ENCODE data around the gene PGD. TPM values are rescaled to one million over a fixed set of nuclear protein-coding genes. Genes with fewer than 3 reads are reported as not detected.
A peak's percentile ranks its signal among the peaks of the same experiment; 100 is the strongest.

Gene PGD
- total RNA-seq, 1 donor from 2014 or later, result 37.9 TPM

DNA sequence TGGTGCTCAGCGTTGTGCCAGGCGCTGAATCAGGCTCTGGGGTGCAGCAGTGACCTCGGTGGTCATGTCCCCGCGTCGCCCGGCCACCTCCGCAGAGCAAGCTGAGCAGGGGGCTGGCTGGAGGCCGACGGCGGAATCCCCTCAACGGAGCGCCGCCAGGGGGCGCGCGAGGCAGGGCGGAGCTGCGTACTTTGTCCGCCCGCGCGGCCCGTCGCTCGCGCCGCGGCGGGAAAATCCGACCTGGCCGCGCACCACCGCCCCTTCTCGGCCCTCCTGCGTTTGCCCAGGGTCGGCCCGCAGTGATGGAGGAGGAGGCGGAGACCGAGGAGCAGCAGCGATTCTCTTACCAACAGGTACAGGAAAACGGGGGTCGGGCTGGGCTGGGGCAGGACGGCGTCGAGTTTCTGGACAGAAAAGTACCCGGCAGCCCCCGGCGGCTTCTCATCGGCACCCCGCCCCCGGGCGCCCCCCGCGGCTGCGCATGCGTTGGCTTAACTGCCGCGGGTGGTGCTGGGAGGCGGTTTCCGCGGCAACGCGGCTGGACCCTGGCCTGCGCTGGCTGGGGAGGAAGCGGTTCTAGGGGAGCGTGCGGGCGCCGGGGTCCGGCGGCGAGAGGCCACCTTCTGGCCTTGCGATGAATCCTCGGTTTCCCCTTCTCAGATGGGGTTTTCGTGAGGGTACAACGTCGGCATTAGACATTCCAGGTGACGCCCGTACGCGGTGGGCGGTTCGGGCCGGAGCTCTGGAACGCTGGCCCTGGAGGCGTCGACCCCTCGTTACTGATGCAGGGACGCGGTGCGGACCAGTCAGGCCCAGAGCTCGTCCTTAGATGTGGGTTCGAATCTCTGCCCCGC, 31.6 kb downstream of the PGD start, which contains the start of gene CENPS:
Gene CENPS, plus strand, starts transcription at position 218 of the 854 bp plus-strand sequence. Its CDS starts 85 bp downstream, at position 303.
- intact Hi-C loops (cut with micrococcal nuclease), result no loop called here
- DNase-seq (peak; percentile 97), ATAC-seq (peak; percentile 97)

DNA sequence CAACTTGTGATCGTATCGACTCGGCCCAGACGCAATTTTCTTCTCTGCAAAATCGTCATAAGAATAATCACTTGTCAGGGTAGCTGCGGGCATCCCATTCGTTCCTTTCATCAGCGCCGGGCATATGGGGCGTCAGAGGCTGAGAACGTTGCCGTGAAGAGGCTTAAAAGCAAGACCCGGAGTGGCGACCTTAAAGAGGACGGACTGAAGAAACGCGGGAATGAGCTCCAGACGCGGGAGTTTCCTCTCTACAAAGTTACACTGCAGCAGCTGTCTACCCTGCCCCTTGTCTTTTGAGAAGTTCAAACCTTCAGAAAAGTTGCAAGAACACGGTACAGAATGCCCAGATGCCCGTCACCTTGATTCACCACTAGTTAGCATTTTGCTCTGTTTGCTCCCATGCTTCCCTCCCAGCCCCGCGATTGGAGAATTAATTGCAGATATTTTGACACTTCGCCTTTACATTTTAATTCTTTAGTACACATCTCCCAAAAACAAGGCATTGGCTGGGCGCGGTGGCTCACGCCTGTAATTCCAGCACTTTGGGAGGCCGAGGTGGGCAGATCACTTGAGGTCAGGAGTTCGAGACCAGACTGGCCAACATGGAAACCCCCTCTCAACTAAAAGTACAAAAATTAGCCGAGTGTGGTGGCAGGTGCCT, 32.3 kb downstream of the PGD start:
- no peak for ATAC-seq
- intact Hi-C loops (cut with micrococcal nuclease), result no loop called here
- DNase-seq, result no peak

DNA sequence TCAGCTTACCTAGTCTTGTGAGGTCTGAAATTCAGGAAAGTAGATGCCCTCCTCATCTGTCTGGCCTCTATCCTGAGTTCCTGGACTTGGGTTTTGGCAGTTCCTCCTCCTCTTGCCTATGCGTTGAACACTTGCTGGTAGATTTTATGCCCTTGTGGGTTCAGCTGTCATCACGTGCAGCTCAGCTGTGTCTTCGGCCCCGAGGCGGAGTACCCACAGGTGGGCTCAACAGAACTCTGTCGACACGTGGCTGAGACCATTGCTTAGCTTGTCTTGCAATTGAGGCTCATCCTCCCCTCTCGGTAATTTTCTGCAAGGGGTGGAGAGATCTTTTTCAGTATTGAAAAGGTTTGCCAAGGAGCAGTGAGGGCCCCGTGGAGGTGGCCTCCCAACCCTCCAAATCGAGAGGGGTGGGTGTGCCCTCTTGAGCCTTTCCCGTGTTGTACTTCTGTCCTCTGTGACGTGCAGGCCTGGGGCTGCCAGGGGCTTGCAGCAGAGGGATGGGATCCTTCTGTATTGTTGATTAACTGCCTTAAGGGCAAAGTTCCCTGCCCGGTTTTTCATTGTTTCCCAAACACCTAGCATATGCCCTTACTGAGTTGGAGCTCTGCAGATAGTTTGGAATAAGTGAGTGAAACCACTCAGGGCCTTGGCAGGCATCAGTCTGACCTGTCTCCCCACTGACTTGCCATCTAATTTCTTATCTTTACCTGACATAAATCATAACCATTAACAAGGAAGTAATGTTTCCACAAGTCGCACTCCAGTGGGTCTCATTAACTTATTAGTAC, 34.2 kb downstream of the PGD start:
- ATAC-seq (no peak), DNase-seq (no peak)
- intact Hi-C loops (cut with micrococcal nuclease), result no loop called here

DNA sequence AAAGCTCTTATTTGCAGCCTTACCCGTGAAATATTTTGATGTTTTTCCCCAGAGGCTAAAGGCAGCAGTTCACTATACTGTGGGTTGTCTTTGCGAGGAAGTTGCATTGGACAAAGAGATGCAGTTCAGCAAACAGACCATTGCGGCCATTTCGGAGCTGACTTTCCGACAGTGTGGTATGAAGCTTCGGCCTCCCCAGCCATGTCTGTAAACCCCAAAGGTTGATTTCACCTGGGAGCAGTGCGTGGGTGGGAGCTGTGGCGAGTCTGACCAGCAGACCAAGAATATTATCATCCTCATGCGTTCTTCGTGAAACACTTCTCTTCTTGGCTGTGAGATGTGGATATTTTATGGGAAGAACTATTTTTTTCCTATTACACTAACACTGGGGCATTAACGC, 34.9 kb downstream of the PGD start:
- intact Hi-C loops (cut with micrococcal nuclease), result no loop called here
- DNase-seq (no peak), ATAC-seq (no peak)

DNA sequence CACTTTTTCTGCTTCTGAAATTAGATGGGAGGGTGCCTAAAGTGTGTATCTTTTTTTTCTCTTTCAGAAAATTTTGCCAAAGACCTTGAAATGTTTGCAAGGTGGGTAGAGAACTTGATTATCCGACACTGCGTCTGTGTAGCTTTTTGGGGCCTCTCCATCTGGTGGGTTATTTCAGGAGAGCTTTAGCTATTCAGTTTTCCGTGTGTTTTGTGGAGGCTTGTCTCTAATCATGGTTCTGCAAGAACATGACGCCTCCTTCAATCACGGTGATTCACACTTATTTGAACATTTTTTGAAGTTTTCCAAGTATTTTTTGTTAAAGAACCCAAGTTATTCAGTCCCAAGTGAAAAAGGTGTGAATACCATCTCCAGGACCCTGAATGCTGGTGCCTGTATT, 35.7 kb downstream of the PGD start:
- intact Hi-C loops (cut with micrococcal nuclease), result no loop called here
- no peak for DNase-seq
- ATAC-seq, result no peak

DNA sequence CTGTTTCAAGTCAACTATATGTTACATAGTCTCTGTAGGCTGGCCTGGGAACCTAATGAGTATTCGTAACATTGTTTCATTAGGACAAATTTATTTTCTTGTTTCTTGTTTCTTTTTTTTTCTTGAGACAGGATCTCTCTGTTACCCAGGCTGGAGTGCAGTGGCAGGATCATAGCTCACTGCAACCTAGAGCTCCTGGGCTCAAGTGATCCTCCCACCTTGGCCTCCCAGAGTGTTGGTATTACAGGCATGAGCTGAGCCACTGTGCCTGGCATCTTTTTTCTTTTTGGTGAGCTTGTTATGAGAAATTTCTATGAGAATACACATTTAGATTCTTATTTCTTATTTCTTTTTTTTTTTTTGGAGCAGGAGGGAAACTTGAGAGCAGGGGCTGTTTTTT, 38.2 kb downstream of the PGD start:
- no peak for ATAC-seq
- intact Hi-C loops (cut with micrococcal nuclease), result no loop called here
- DNase-seq, result no peak

DNA sequence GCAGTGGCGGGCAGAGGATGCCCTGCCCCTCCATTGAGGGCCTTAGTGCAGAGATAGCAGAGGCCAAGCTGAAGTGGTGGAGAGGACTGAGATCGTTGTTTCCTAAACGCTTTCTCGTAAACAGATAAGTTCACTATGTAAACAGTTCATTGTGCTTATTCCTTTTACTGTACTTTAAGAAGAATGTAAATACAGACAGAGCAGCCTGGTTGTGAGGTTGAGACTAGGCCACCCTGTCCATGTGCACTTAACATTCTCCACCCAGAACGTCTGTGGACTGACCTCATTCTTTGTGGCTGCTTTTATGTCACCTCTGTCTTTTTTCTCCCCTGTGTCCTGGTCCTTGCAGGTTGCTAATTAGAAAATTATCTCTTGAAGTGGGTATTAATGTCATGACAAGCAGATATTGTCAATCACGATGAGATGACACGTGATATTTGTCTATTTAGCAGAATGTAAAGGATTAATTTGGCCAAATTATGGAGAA, 39.9 kb downstream of the PGD start:
- intact Hi-C loops (cut with micrococcal nuclease), result no loop called here
- peak; percentile 54 for ATAC-seq
- no peak for DNase-seq

DNA sequence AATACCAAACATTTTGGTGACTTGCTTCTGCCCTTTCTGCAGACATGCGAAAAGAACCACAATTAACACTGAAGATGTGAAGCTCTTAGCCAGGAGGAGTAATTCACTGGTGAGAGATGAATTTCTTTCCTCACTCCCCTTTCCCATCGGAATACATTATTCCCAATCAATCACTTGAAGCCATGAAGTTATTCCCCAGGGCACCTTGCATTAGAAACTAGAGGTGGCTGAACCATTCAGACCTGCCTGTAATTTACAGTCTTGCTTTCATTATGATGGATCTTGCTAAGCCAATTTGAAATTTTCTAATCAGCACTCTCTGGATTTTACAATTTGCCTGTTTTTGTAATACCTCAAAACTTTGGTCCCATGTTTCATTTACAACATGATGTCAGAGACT, 41.4 kb downstream of the PGD start:
- no peak for DNase-seq
- ATAC-seq, result no peak
- intact Hi-C loops (cut with micrococcal nuclease), result no loop called here

DNA sequence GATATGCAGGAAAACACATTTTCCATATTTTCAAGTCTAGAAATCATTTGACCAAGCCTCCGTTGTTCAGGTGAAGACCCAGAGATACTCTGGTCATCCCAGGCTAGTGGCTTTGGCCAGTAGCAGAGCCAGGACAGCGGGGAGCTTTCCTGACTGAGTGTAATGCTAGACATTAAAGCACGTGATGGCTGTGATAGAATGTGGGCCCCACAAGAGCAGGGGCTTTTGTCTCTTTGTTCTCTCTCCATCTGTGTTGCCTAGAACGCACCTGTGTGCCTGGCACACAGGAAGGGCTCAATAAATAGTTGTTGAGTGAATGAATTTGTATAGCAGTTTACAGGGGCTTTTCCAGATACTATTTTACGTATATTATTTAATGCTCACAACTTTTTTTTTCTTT, 41.9 kb downstream of the PGD start:
- intact Hi-C loops (cut with micrococcal nuclease), result no loop called here
- DNase-seq (no peak), ATAC-seq (no peak)

DNA sequence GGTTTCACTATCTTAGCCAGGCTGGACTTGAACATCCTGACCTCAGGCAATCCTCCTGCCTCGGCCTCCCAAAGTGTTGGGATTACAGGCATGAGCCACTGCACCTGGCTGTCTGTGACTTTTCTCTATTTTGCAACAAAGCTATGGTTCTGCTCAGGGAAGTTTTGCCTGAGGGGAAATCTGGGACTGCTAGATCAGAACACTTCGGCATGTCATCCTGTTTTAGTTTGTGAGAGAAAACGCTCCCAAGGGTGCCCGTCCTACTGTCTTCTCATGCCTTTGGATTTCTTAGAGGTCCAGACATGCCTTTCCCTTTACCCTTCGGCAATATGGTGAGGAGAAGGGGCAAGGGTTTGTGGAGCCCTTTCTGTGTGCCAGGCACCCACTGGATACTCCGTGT, 45.4 kb downstream of the PGD start:
- DNase-seq (no peak), ATAC-seq (no peak)
- intact Hi-C loops (cut with micrococcal nuclease), result no loop called here

DNA sequence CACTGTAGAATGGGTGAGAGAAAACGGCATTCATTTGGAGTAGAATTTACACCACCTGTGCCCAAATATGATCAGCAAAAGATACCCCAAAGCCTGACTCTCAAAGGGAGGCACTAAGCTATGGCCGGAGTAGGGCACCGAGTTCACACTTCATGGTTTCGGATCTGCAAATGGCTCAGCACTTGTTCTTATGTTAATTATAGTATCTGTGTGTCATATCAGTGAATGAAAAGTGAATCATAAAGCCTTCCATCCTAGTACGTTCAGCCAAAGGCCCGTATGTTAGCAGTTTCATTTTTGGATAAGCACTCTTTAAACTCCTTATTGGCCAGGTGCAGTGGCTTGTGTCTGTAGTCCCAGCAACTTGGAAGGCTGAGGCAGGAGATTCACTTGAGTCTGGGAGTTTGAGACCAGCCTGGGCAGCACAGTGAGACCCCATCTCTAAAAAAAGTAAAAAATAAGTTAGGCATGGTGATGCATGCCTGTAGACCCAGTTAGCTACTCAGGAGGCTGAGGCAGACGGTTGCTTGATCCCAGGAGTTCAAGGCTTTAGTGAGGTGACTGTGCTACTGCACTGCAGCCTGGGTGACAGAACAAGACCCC, 46.0 kb downstream of the PGD start:
- ATAC-seq (no peak), DNase-seq (no peak)
- intact Hi-C loops (cut with micrococcal nuclease), result no loop called here

DNA sequence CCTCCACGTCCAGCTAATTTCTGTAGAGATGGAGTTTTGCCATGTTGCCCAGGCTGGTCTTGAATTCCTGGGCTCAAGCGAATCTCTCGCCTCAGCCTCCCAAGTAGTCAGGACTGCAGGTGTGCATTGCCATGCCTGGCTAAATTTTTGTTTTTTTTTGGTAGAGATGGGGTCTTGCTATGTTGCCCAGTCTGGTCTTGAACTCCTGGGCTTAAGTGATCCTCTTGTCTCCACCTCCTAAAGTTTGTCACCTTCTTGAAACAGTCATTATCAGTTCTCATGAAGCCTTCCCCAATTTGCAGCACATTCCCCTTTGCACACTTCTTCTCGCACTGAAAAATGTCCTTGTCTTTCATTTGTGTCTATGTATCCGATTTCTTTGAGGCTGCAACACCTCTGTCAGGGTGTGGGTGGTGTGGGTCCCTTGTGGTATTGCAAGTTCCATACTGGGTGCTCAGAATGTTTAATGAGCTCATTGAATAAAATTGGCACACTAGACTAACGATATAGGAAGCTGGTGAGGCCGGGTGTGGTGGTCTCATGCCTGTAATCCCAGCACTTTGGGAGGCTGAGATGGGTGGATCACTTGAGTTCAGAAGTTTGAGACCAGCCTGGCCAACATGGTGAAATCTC, 48.0 kb downstream of the PGD start:
- intact Hi-C loops (cut with micrococcal nuclease), result no loop called here
- ATAC-seq (no peak), DNase-seq (no peak)

DNA sequence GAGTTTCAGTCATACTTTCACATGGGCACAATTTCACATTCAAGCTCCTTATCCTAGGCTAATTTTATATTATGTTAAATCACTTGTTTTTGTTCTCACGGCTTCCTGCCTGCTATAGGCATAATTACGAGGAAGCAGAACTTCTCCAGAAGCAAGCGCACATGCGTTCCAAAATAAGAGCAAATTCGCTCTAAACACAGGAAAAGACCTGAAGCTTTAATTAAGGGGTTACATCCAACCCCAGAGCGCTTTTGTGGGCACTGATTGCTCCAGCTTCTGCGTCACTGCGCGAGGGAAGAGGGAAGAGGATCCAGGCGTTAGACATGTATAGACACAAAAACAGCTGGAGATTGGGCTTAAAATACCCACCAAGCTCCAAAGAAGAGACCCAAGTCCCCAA, 50.9 kb downstream of the PGD start, which contains the start of gene CORT:
Gene CORT, plus strand, starts transcription at position 281 of the 400 bp plus-strand sequence. CDS start 193 bp downstream, outside the sequence.
- ATAC-seq (no peak), DNase-seq (no peak)
- intact Hi-C loops (cut with micrococcal nuclease), result no loop called here

DNA sequence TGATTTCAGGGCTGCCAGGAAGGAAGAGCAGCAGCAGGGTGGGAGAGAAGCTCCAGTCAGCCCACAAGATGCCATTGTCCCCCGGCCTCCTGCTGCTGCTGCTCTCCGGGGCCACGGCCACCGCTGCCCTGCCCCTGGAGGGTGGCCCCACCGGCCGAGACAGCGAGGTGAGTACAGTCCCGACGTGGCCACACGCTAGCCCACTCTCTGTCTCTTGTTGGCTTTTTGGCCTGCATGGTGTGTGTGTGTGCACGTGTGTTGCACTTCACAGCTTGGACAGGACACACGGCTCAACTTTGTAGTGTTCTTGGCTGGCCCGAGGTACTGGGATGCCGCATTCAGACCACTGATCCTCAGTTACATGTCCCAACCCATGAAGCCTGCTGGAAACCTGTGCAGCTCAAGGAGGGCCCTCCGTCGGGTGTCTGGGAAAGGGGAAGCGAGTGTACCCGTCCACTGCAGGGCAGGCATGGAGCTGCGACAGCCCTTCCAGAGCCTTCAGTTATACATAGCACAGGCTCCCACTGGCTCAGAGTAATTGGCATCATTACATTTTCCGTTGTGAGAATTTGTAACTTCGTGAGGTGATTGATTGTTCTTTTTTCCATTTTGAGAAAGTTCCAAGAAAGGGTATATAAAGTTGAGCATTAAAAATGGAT, 51.4 kb downstream of the PGD start:
- ATAC-seq (no peak), DNase-seq (no peak)
- intact Hi-C loops (cut with micrococcal nuclease), result no loop called here

DNA sequence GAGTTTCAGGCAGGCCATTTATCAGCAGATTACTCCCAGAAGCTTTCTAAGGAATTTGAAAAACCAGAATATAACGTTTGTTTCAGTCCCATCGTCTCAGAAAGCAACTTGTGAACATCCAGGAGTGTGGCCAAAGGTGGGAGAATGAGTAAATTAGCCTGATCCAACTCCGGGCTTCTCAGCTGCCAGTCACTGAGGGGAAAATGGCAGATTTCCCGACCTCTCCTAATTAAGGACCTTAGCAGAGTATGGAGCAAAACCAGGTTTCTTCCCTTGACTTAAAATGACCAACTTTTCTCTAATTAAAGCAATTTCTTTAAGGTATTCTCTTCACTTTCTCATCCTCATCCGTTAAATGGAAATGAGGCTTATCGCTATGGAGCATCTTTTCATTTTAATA, 52.0 kb downstream of the PGD start:
- intact Hi-C loops (cut with micrococcal nuclease), result no loop called here
- DNase-seq, result no peak
- no peak for ATAC-seq

DNA sequence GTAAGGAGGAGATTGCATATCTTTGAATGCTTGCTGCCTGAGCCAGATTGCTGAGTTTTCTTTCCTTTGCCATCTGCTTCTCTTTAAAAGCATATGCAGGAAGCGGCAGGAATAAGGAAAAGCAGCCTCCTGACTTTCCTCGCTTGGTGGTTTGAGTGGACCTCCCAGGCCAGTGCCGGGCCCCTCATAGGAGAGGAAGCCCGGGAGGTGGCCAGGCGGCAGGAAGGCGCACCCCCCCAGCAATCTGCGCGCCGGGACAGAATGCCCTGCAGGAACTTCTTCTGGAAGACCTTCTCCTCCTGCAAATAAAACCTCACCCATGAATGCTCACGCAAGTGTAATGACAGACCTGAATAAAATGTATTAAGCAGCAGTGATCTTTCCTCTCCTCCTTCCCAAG, 52.4 kb downstream of the PGD start:
- DNase-seq (no peak), ATAC-seq (peak; percentile 39)
- intact Hi-C loops (cut with micrococcal nuclease), result no loop called here

DNA sequence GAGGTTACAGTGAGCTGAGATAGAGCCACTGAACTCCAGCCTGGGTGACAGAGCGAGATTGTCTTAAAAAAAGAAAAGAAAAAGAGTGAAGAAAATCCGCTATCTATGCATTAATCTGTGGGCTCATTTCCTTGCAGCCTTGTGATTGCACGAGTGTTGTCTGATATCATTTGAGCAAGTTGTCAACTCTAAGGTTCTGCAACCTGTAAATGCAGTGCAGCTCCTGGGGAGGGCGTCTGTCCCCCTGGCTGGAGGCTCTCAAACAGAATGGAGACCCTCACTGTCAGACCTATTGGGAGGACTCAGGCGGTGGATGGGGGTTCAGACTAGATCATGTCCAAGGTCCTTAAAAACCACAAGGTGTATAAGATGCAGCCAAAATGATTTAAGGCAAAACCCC, 57.2 kb downstream of the PGD start:
- intact Hi-C loops (cut with micrococcal nuclease), result no loop called here
- DNase-seq, result no peak
- ATAC-seq, result no peak

DNA sequence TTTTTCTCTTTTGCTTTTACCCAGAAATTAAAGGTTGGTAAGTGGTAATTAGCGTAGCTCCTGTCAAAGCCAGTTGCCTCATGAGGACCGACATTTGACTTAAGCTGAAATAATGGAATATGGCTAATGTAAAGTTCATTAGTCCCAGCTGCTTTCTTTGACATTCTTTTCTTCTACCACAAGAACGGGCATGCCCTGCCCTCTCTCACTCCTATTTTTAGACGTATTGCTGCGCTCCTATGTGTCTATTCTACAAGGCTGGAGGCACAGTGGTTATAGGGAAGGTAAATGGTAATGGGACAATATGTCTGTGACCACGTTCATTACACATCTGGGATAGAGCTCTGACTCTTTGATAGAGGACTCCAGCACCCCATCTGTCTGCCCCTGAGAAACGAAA, 57.8 kb downstream of the PGD start:
- ATAC-seq (peak; percentile 59), DNase-seq (no peak)
- intact Hi-C loops (cut with micrococcal nuclease), result no loop called here
